AG04449 (cell line): ENCODE data around the gene TENT4B.

Source experiments
- CTCF ChIA-PET: fragments of 350-600 bp; formaldehyde crosslinking; extraction: SDS; loops from one replicate; lab custom pipeline; 2021; ENCODE audit warnings: antibody characterized with exemption; lab: Yijun Ruan, JAX
- POLR2A ChIA-PET: fragments of 400-600, 350-600 bp; formaldehyde crosslinking; extraction: SDS; loops from one replicate; lab custom pipeline; 2020; ENCODE audit warnings: antibody characterized with exemption, inconsistent platforms; lab: Yijun Ruan, JAX
- DNase-seq: peaks from one replicate; pipeline ENCODE4 v3.0.0-alpha.2; 2010; ENCODE audit warnings: low read depth, low spot score
- H3K4me3 ChIP-seq: 2 replicates; pipeline ENCODE4 v1.5.1; 2011; ENCODE audit warnings: low read depth, mild to moderate bottlenecking, control low read depth, low read length
- TF ChIP-seq, protein P1 (sequence below): IDR thresholded peaks from one replicate; pipeline ENCODE4 v1.5.1; 2011; ENCODE audit warnings: mild to moderate bottlenecking, moderate library complexity, low read length, control low read depth, inconsistent platforms; ENCODE audit not compliant: insufficient read depth; ENCODE audit errors: missing control alignments

The TENT4B gene

GRCh38 chr16:50253514-50253910 lies 100.4 kb downstream of the TENT4B start:
- TF ChIP-seq, protein P1, sequence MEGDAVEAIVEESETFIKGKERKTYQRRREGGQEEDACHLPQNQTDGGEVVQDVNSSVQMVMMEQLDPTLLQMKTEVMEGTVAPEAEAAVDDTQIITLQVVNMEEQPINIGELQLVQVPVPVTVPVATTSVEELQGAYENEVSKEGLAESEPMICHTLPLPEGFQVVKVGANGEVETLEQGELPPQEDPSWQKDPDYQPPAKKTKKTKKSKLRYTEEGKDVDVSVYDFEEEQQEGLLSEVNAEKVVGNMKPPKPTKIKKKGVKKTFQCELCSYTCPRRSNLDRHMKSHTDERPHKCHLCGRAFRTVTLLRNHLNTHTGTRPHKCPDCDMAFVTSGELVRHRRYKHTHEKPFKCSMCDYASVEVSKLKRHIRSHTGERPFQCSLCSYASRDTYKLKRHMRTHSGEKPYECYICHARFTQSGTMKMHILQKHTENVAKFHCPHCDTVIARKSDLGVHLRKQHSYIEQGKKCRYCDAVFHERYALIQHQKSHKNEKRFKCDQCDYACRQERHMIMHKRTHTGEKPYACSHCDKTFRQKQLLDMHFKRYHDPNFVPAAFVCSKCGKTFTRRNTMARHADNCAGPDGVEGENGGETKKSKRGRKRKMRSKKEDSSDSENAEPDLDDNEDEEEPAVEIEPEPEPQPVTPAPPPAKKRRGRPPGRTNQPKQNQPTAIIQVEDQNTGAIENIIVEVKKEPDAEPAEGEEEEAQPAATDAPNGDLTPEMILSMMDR = no peak
- CTCF ChIA-PET = interaction anchor here (2.0 kb wide), 1 partner anchor 229 kb away, joined by 6 read pairs; the partner anchor contains the start of gene CNEP1R1
- POLR2A ChIA-PET = no interaction called here

DNA sequence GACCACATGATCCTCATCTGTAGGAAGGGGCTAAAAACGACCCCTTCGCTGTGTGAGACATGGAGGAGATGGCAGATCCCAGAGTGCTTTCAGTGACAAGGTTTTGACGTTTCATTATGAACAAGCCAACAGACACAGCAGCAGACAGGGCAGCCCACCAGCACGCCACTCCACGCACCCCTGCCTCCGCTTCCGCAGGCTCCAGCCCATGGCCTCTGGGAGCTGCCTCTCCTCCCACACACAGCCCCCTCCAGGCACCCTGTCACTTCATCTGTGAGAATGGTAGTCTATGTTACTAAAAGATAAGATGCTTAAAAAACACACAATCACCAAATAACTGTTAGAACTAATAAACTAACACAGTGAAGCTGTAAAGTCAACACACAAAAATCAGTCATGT lies 101.0 kb downstream of the TENT4B start:
- TF ChIP-seq, protein P1 = no peak
- CTCF ChIA-PET = interaction anchor here (1.1 to 2.0 kb wide), 3 partner anchors 10 to 229 kb away, joined by 3 to 6 read pairs (median 6); partner anchors contain the start of gene CNEP1R1
- H3K4me3 ChIP-seq = no peak overlapping the region
- POLR2A ChIA-PET = no interaction called here
- no peak for DNase-seq

More at GRCh38 chr16:50253514-50253910, 100.4 kb downstream of the TENT4B start:
- no peak overlapping the region for H3K4me3 ChIP-seq
- DNase-seq = no peak

- CTCF ChIA-PET = interaction anchor here (0.9 to 2.0 kb wide), 4 partner anchors 10 to 231 kb away, joined by 3 to 6 read pairs (median 6); partner anchors contain the start of gene CNEP1R1
- POLR2A ChIA-PET = no interaction called here
- DNase-seq = no peak
- no peak overlapping the region for H3K4me3 ChIP-seq
- TF ChIP-seq, protein P1 = no peak
These were observed 102.4 kb downstream of the TENT4B start for GRCh38 chr16:50255538-50255937.

DNA sequence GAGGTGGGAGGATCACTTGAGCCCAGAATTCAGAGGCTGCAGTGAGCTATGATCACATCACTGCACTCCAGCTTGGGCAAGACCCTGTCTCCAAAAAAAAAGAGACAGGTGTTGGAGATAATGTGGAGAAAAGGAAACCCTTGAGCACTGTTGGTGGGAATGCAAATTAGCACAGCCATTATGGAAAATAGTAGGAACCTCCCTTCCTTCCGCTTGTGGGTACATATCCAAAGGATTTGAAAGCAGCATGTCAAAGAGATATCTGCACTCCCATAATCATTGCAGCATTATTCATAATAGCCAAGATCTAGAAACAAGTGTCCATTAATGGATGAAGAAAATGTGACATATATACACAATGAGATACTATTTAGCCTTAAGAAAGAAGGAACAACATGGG lies 103.5 kb downstream of the TENT4B start:
- CTCF ChIA-PET = no interaction called here
- TF ChIP-seq, protein P1 = no peak

DNA sequence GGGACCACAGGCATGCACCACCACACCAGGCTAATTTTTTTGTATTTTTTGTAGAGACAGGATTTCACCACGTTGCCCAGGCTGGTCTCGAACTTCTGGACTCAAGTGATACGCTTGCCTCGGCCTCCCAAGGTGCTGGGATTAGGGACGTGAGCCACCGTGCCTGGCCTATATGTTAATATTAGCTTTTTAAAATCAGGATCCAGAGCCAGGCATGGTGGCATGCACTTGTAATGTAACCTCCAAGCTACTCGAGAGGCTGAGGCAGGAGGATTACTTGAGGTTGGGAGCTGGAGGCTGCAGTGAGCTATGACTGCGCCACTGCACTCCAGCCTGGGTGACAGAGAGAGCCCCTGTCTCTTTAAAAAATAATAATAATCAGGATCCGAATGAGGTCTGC lies 104.8 kb downstream of the TENT4B start:
- no peak overlapping the region for H3K4me3 ChIP-seq
- CTCF ChIA-PET = interaction anchor here (1.0 to 1.3 kb wide), 2 partner anchors 18 to 47 kb away, joined by 3 read pairs; no protein-coding TSS in a partner anchor
- TF ChIP-seq, protein P1 = no peak
- DNase-seq = no peak
- POLR2A ChIA-PET = interaction anchor here (0.7 kb wide), 1 partner anchor 10 kb away, joined by 4 read pairs; no protein-coding TSS in a partner anchor

More for the DNA sequence above, 103.5 kb downstream of the TENT4B start:
- DNase-seq = no peak
- H3K4me3 ChIP-seq = no peak overlapping the region
- POLR2A ChIA-PET = no interaction called here

GRCh38 chr16:50259334-50260205 lies 106.5 kb downstream of the TENT4B start:
- ChIA-PET POLR2A (no interaction called here), CTCF (interaction anchor here (1.0 to 1.7 kb wide), 6 partner anchors 9 to 67 kb away, joined by 3 to 4 read pairs (median 4); no protein-coding TSS in a partner anchor)
- DNase-seq = no peak
- no peak overlapping the region for H3K4me3 ChIP-seq
- TF ChIP-seq, protein P1 = no peak
